ENCODE data around the gene CFAP70.

DNA sequence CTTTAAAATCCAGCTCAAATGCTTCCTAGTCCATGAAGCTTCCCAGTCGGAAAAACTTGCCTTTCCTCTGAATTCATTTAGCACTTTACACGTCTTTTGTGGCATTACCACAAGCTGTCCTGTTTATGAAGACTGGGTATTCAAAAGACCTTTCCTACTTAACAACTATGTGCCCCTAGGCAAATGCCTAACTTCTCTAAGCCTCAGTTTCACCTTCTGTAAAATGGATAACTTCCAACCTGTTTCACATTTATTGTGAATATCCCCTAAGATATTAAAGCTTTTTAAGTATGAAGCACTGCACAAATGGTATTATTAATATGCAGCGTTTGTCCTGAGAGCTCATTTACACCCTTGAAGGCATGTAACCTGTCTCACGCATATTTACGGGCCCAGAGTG, 843 bp downstream of the CFAP70 start:
- TF ChIP-seq, protein P1, sequence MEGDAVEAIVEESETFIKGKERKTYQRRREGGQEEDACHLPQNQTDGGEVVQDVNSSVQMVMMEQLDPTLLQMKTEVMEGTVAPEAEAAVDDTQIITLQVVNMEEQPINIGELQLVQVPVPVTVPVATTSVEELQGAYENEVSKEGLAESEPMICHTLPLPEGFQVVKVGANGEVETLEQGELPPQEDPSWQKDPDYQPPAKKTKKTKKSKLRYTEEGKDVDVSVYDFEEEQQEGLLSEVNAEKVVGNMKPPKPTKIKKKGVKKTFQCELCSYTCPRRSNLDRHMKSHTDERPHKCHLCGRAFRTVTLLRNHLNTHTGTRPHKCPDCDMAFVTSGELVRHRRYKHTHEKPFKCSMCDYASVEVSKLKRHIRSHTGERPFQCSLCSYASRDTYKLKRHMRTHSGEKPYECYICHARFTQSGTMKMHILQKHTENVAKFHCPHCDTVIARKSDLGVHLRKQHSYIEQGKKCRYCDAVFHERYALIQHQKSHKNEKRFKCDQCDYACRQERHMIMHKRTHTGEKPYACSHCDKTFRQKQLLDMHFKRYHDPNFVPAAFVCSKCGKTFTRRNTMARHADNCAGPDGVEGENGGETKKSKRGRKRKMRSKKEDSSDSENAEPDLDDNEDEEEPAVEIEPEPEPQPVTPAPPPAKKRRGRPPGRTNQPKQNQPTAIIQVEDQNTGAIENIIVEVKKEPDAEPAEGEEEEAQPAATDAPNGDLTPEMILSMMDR (conservative IDR thresholded peaks at IDR 0.05 in 1 of 2, IDR thresholded peaks at IDR 0.05 in 1 of 2; ENCODE audit: extremely low read depth in 1 of 2, insufficient read depth in 1 of 2, low read depth in 1 of 2, low read length in 2 of 2): no peak
- TF ChIP-seq EZH2 (IDR thresholded peaks at IDR 0.05; ENCODE audit: borderline replicate concordance, low read length): no peak
